ENCODE results near the gene PDCD7.

DNA sequence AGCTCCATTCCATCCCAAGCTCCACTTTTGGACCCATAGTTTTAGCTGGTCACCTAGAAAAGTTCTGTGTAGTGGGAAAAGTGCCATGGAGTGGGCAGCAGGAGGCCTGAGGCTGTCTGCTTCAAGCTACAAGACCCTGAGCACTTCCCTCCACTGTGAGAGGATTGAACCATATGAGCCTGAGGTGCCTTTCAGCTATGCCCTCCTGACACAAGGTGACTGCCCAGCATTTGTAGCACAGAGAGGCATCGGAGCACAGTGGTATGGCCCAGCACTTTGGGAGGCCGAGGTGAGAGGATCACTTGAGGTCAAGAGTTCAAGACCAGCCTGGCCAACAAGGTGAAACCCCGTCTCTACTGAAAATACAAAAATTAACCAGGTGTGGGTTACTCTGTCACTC lies 61.0 kb downstream of the PDCD7 start:
- TF ChIP-seq, protein P1, sequence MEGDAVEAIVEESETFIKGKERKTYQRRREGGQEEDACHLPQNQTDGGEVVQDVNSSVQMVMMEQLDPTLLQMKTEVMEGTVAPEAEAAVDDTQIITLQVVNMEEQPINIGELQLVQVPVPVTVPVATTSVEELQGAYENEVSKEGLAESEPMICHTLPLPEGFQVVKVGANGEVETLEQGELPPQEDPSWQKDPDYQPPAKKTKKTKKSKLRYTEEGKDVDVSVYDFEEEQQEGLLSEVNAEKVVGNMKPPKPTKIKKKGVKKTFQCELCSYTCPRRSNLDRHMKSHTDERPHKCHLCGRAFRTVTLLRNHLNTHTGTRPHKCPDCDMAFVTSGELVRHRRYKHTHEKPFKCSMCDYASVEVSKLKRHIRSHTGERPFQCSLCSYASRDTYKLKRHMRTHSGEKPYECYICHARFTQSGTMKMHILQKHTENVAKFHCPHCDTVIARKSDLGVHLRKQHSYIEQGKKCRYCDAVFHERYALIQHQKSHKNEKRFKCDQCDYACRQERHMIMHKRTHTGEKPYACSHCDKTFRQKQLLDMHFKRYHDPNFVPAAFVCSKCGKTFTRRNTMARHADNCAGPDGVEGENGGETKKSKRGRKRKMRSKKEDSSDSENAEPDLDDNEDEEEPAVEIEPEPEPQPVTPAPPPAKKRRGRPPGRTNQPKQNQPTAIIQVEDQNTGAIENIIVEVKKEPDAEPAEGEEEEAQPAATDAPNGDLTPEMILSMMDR (IDR thresholded peaks at IDR 0.05): no peak
- TF ChIP-seq POLR2A (IDR thresholded peaks at IDR 0.05; ENCODE audit: low read depth) (no peak), POLR2AphosphoS5 (IDR thresholded peaks at IDR 0.05) (no peak)
